ENCODE data around the gene DIPK1C. TPM values are rescaled to one million over a fixed set of nuclear protein-coding genes. Genes with fewer than 3 reads are reported as not detected.

The DIPK1C gene
- total RNA-seq, 1 experiment from 2014 or later: not detected

DNA sequence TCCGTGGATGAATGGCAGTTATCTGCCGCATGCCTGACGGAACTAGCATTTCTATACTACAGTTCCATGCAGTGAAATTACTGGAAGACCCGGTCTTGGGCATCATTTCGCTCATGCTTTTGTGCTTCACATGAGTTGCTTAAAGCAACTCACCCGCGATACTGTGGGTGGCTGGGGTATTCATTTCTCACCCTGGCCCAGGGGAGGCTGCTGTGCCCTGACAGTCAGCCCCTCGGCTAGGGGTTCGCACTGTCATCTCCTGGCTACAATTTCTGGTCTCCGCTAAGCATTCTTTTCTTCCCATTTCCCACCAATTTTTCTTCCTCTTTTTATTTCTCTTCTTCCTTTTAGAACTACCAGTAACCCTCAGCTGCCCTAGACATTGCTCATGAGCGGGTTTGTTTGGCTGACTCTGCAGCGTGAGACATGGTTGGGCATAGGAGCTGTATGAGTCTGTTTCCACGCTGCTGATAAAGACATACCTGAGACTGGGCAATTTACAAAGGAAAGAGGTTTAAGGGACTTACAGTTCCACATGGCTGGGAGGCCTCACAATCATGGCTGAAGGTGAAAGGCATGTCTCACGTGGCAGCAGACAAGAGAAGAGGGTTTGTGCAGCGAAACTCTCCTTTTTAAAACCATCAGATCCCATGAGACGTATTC is 22.5 kb upstream of the DIPK1C start:
- ChIA-PET CTCF (no interaction called here), POLR2A (ENCODE audit: unreplicated experiment) (no interaction called here)
- DNase-seq: no peak
- H4K20me1 ChIP-seq (ENCODE audit: insufficient read depth): no peaks in the 10 kb centered on the region
- H3K4me1 ChIP-seq (replicated peaks; ENCODE audit: insufficient read depth): no peaks in the 10 kb centered on the region
- H3K27me3 ChIP-seq (ENCODE audit: insufficient read depth, low read depth): peaks cover 58% of the 10 kb centered on the region
- TF ChIP-seq, protein P1, sequence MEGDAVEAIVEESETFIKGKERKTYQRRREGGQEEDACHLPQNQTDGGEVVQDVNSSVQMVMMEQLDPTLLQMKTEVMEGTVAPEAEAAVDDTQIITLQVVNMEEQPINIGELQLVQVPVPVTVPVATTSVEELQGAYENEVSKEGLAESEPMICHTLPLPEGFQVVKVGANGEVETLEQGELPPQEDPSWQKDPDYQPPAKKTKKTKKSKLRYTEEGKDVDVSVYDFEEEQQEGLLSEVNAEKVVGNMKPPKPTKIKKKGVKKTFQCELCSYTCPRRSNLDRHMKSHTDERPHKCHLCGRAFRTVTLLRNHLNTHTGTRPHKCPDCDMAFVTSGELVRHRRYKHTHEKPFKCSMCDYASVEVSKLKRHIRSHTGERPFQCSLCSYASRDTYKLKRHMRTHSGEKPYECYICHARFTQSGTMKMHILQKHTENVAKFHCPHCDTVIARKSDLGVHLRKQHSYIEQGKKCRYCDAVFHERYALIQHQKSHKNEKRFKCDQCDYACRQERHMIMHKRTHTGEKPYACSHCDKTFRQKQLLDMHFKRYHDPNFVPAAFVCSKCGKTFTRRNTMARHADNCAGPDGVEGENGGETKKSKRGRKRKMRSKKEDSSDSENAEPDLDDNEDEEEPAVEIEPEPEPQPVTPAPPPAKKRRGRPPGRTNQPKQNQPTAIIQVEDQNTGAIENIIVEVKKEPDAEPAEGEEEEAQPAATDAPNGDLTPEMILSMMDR (conservative IDR thresholded peaks at IDR 0.05): no peak
- H3K79me2 ChIP-seq (ENCODE audit: low read depth): no peaks in the 10 kb centered on the region
- H3K9me3 ChIP-seq (ENCODE audit: insufficient read depth, low read depth): no peaks in the 10 kb centered on the region; the same call in 1 of the 2 replicates
- H3F3A ChIP-seq (ENCODE audit: insufficient read depth, low read depth): no peaks in the 10 kb centered on the region
- BruUV-seq (replicated peaks): no TSS peak
- H3K27ac ChIP-seq: no peak overlapping the region
- intact Hi-C loops (cut with micrococcal nuclease; ENCODE audit: unreplicated experiment): no loop called here
- no peaks in the 10 kb centered on the region for H3K9me2 ChIP-seq (ENCODE audit: insufficient read depth)
- no peak overlapping the region for H2AFZ ChIP-seq
- no peak overlapping the region for H3K4me2 ChIP-seq
- no peak overlapping the region for H3K4me3 ChIP-seq
- no peaks in the 10 kb centered on the region for H3K36me3 ChIP-seq (ENCODE audit: low read depth)

GRCh38 chr18:74478880-74479279 is 21.8 kb upstream of the DIPK1C start:
- no peak overlapping the region for H3K4me3 ChIP-seq
- no peak overlapping the region for H2AFZ ChIP-seq
- H3K27me3 ChIP-seq (ENCODE audit: insufficient read depth, low read depth): peaks cover 61% of the 10 kb centered on the region
- H3K27ac ChIP-seq: no peak overlapping the region
- no peaks in the 10 kb centered on the region for H3F3A ChIP-seq (ENCODE audit: insufficient read depth, low read depth)
- intact Hi-C loops (cut with micrococcal nuclease; ENCODE audit: unreplicated experiment): no loop called here
- no peaks in the 10 kb centered on the region for H3K4me1 ChIP-seq (replicated peaks; ENCODE audit: insufficient read depth)
- H3K9me3 ChIP-seq (ENCODE audit: insufficient read depth, low read depth): no peaks in the 10 kb centered on the region; the same call in 1 of the 2 replicates
- H3K4me2 ChIP-seq: no peak overlapping the region
- DNase-seq: no peak
- no peaks in the 10 kb centered on the region for H4K20me1 ChIP-seq (ENCODE audit: insufficient read depth)
- H3K9me2 ChIP-seq (ENCODE audit: insufficient read depth): no peaks in the 10 kb centered on the region
- TF ChIP-seq, protein P1 (conservative IDR thresholded peaks at IDR 0.05): no peak
- TF ChIP-seq EZH2 (IDR thresholded peaks at IDR 0.05; ENCODE audit: low read depth): no peak
- POLR2A ChIA-PET (ENCODE audit: unreplicated experiment): no interaction called here
- H3K36me3 ChIP-seq (ENCODE audit: low read depth): no peaks in the 10 kb centered on the region
- CTCF ChIA-PET: no interaction called here
- no TSS peak for BruUV-seq (replicated peaks)
- no peaks in the 10 kb centered on the region for H3K79me2 ChIP-seq (ENCODE audit: low read depth)

GRCh38 chr18:74478316-74478715 is 21.2 kb upstream of the DIPK1C start:
- Histone ChIP-seq H3K4me1 (replicated peaks; ENCODE audit: insufficient read depth) (no peaks in the 10 kb centered on the region), H4K20me1 (ENCODE audit: insufficient read depth) (no peaks in the 10 kb centered on the region), H3K4me2 (no peak overlapping the region), H3K79me2 (ENCODE audit: low read depth) (no peaks in the 10 kb centered on the region), H3K9me2 (ENCODE audit: insufficient read depth) (no peaks in the 10 kb centered on the region), H3F3A (ENCODE audit: insufficient read depth, low read depth) (no peaks in the 10 kb centered on the region), H3K36me3 (ENCODE audit: low read depth) (no peaks in the 10 kb centered on the region), H3K9me3 (ENCODE audit: insufficient read depth, low read depth) (no peaks in the 10 kb centered on the region; the same call in 1 of the 2 replicates), H3K27ac (no peak overlapping the region), H3K4me3 (no peak overlapping the region), H2AFZ (no peak overlapping the region), H3K27me3 (ENCODE audit: insufficient read depth, low read depth) (peaks cover 61% of the 10 kb centered on the region)
- POLR2A ChIA-PET (ENCODE audit: unreplicated experiment): no interaction called here
- DNase-seq: no peak
- TF ChIP-seq, protein P1 (conservative IDR thresholded peaks at IDR 0.05): no peak
- no peak for TF ChIP-seq EZH2 (IDR thresholded peaks at IDR 0.05; ENCODE audit: low read depth)
- CTCF ChIA-PET: no interaction called here
- intact Hi-C loops (cut with micrococcal nuclease; ENCODE audit: unreplicated experiment): no loop called here
- BruUV-seq (replicated peaks): no TSS peak
